Vagina (tissue), 2 donors: Measurements from ENCODE around the gene TRMT112. TPM values are rescaled to one million over a fixed set of nuclear protein-coding genes. Genes with fewer than 3 reads are reported as not detected.

ENCODE experiments used
- DNase-seq, 2 donors: peaks; one replicate each; pipeline ENCODE4 v3.0.0-alpha.2; 2017; ENCODE audit errors: extremely low spot score in 2 of 2
- H3K27ac ChIP-seq: fragments of 200-600 bp; sonication (generic); one replicate; pipeline ENCODE4 v1.5.1; 2019
- H3K27me3 ChIP-seq: fragments of 200-600 bp; sonication (generic); one replicate; pipeline ENCODE4 v1.5.1; 2019
- H3K36me3 ChIP-seq, 2 donors: fragments of 200-600 bp; sonication (generic); one replicate each; pipeline ENCODE4 v1.5.1; 2017 to 2019
- H3K4me1 ChIP-seq: fragments of 200-600 bp; sonication (generic); one replicate; pipeline ENCODE4 v1.5.1; 2019
- H3K4me3 ChIP-seq, 2 donors: fragments of 200-600 bp; sonication (generic); 1 replicate in 1 of 2; 2 replicates in 1 of 2; pipeline ENCODE4 v1.5.1; 2016 to 2019
- H3K9me3 ChIP-seq: fragments of 200-600 bp; sonication (generic); one replicate; pipeline ENCODE4 v1.5.1; 2019
- POLR2A ChIP-seq, 2 donors: fragments of 450-650 bp; IDR thresholded peaks; one replicate each; pipeline ENCODE4 v1.6.1; 2017; ENCODE audit warnings: antibody characterized with exemption in 2 of 2, mild to moderate bottlenecking in 2 of 2, moderate library complexity in 2 of 2
- POLR2AphosphoS5 ChIP-seq, 2 donors: sonication (generic); formaldehyde crosslinking; IDR thresholded peaks; one replicate each; pipeline ENCODE4 v1.9.0; 2017; ENCODE audit warnings: antibody characterized with exemption in 2 of 2, mild to moderate bottlenecking in 2 of 2, low read depth in 1 of 2; ENCODE audit not compliant: insufficient read depth in 1 of 2
- intact Hi-C: fragments of 100-400 bp; cut with DNase I; formaldehyde crosslinking; loops from one replicate; pipeline ENCODE4 v1.15.1; 2023
- total RNA-seq: library from RNA; depleted of rRNA; stranded (reverse); fragments of >200 nt; gene quantifications from one replicate; pipeline ENCODE4 v1.2.3, GENCODE V29; 2016
- TF ChIP-seq, protein P1 (sequence below), 3 experiments: fragments of 450-650 bp in 2 of 3; fragments of 200-600 bp in 1 of 3; sonication (generic) in 1 of 3; IDR thresholded peaks; one replicate each; pipeline ENCODE4 v1.5.1; 2017 to 2019; ENCODE audit warnings: antibody characterized with exemption in 3 of 3, mild to moderate bottlenecking in 2 of 3, moderate library complexity in 2 of 3

TRMT112 gene
- total RNA-seq, 1 donor from 2014 or later: 195 TPM

GRCh38 chr11:64321533-64321932, 4.2 kb upstream of the TRMT112 start:
- peak in 1 of 2 donors; percentile 85 for DNase-seq
- no peak overlapping the region for H3K27ac ChIP-seq
- TF ChIP-seq, protein P1, sequence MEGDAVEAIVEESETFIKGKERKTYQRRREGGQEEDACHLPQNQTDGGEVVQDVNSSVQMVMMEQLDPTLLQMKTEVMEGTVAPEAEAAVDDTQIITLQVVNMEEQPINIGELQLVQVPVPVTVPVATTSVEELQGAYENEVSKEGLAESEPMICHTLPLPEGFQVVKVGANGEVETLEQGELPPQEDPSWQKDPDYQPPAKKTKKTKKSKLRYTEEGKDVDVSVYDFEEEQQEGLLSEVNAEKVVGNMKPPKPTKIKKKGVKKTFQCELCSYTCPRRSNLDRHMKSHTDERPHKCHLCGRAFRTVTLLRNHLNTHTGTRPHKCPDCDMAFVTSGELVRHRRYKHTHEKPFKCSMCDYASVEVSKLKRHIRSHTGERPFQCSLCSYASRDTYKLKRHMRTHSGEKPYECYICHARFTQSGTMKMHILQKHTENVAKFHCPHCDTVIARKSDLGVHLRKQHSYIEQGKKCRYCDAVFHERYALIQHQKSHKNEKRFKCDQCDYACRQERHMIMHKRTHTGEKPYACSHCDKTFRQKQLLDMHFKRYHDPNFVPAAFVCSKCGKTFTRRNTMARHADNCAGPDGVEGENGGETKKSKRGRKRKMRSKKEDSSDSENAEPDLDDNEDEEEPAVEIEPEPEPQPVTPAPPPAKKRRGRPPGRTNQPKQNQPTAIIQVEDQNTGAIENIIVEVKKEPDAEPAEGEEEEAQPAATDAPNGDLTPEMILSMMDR (IDR thresholded peaks at IDR 0.05): no peak
- TF ChIP-seq POLR2AphosphoS5 (IDR thresholded peaks at IDR 0.05; ENCODE audit: insufficient read depth in 1 of 2, low read depth in 1 of 2) (no peak), POLR2A (IDR thresholded peaks at IDR 0.05) (no peak)

DNA sequence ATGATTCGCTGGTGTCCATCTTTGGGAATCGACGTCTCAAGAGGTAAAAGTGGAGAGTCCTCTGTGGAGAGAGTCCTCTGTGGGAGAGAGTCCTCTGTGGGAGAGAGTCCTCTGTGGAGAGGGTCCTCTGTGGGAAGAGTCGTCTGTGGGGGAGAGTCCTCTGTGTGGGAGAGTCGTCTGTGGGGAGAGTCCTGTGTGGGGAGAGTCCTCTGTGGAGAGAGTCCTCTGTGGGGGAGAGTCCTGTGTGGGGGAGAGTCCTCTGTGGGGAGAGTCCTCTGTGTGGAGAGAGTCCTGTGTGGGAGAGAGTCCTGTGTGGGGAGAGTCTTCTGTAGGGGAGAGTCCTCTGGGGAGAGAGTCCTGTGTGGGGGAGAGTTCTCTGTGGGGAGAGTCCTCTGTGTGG, 3.7 kb upstream of the TRMT112 start:
- peaks cover 50% of the 10 kb centered on the region for H3K4me1 ChIP-seq
- peak in 1 of 2 donors; percentile 77 for DNase-seq
- H3K9me3 ChIP-seq: no peaks in the 10 kb centered on the region
- intact Hi-C loops: no loop called here
- no peak for TF ChIP-seq POLR2AphosphoS5 (IDR thresholded peaks at IDR 0.05; ENCODE audit: insufficient read depth in 1 of 2, low read depth in 1 of 2)
- no peak for TF ChIP-seq POLR2A (IDR thresholded peaks at IDR 0.05)
- TF ChIP-seq, protein P1 (IDR thresholded peaks at IDR 0.05): no peak
- no peak overlapping the region for H3K27ac ChIP-seq
- no peak overlapping the region for H3K4me3 ChIP-seq
- no peaks in the 10 kb centered on the region for H3K27me3 ChIP-seq
- peaks cover 0 to 13% of the 10 kb centered on the region in 2 donors for H3K36me3 ChIP-seq

More at GRCh38 chr11:64321533-64321932, 4.2 kb upstream of the TRMT112 start:
- H3K9me3 ChIP-seq: no peaks in the 10 kb centered on the region
- H3K27me3 ChIP-seq: no peaks in the 10 kb centered on the region
- H3K36me3 ChIP-seq: peaks cover 0 to 11% of the 10 kb centered on the region in 2 donors
- peaks cover 45% of the 10 kb centered on the region for H3K4me1 ChIP-seq
- H3K4me3 ChIP-seq: no peak overlapping the region
- intact Hi-C loops: no loop called here

DNA sequence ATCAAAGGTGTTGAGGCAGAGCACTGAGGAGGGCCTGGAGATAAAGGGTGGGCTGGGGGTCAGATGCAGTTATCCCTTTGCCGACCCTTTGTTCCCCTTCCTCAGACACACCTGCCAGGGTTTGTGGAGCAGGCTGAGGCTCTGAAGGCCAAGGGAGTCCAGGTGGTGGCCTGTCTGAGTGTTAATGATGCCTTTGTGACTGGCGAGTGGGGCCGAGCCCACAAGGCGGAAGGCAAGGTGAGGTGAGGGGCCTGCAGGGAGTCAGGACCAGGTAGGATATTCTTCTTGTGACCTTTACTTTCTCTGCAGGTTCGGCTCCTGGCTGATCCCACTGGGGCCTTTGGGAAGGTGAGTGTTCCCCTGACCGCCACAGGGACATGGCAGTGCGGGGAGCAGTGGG, 3.2 kb upstream of the TRMT112 start:
- Histone ChIP-seq H3K9me3 (no peaks in the 10 kb centered on the region), H3K4me1 (peaks cover 51% of the 10 kb centered on the region), H3K36me3 (peaks cover 0 to 17% of the 10 kb centered on the region in 2 donors), H3K4me3 (no peak overlapping the region), H3K27ac (no peak overlapping the region), H3K27me3 (no peaks in the 10 kb centered on the region)
- intact Hi-C loops: no loop called here
- peak in 1 of 2 donors; percentile 80 for DNase-seq
- no peak for TF ChIP-seq POLR2A (IDR thresholded peaks at IDR 0.05)

DNA sequence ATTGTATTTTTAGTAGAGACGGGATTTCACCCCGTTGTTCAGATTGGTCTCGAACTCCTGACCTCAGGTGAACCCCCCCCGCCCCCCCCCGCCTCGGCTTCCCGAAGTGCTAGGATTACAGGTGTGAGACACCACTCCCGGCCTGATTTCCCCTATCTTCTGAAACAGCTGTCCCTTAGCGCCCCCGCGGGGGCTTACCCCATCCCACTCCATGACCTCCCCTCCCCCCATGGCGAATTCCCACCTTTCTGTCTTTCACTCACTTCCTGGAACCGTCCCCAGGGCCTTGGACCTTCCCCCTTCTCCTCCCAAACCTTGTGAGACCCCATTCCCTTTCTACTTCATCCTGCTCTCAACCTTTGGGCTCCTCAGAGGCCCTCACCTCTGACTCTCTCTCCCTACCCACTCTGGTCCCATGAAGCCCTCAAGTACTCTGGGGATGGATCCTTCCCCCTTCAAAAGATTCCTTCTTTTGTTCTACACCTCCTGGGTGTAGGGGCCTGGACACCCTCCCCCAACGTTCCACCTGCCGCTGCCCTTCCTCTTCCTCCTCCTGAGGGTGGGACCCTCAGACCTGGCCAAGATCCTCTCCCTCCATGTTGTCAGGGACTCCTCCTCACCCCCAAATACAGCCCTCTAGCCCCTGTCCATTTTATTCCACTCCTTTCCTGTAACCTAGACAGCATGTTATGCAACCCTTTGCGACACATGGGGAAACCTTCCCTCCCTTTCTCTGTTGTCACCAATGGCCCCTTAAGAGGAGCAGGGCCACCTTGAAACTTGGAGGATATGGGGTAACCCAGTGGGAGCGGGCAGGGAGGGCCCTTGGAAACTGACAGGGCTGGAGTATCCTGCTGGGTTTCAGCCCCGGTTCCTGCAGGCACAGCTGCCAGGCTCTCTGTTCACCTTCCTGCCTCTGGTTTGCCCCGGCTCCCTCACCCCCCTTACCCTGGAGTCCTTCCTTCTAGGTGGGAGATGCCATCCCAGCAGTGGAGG, 1.7 kb upstream of the TRMT112 start:
- peaks cover 0 to 32% of the 10 kb centered on the region in 2 donors for H3K36me3 ChIP-seq
- no peak for DNase-seq
- H3K27ac ChIP-seq: peak overlapping the region; percentile 97
- no peaks in the 10 kb centered on the region for H3K27me3 ChIP-seq
- peaks cover 46% of the 10 kb centered on the region for H3K4me1 ChIP-seq
- H3K9me3 ChIP-seq: no peaks in the 10 kb centered on the region
- TF ChIP-seq POLR2A (IDR thresholded peaks at IDR 0.05) (no peak), POLR2AphosphoS5 (IDR thresholded peaks at IDR 0.05; ENCODE audit: insufficient read depth in 1 of 2, low read depth in 1 of 2) (no peak)
- TF ChIP-seq, protein P1 (IDR thresholded peaks at IDR 0.05): no peak
- peak overlapping the region; percentile 90 to 95 for H3K4me3 ChIP-seq
- intact Hi-C loops: loop anchor here (5.0 kb wide), 1 partner anchor 33 kb away; no protein-coding TSS in a partner anchor

DNA sequence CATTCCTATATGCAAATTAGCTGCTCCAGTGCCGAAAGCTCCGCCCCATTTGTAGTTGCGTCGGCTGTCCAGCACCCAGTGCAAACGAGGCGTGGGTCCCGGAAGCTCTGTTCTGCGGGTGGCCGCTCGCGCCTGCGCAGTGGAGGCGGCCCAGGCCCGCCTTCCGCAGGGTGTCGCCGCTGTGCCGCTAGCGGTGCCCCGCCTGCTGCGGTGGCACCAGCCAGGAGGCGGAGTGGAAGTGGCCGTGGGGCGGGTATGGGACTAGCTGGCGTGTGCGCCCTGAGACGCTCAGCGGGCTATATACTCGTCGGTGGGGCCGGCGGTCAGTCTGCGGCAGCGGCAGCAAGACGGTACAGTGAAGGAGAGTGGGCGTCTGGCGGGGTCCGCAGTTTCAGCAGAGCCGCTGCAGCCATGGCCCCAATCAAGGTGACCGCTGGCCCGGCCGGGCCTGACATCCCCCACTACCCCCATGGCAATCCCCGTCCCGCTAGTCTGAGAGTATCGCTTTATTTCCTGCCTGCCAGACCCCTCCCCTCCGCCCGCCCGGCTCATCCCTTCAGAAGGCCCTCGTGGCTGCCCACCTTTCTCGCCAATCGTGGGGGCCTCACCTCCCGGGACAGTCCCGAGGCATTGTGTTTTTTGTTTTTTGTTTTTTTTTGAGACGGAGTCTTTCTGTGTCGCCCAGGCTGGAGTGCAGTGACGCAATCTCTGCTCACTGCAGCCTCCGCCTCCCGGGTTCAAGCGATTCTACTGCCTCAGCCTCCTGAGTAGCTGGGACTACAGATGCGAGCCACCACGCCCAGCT, 804 bp upstream of the TRMT112 start, which contains the start of gene PRDX5:
TSS of gene PRDX5 (plus strand) at position 161 of the 805 bp plus-strand sequence. CDS start at position 256, 95 bp downstream.
- Histone ChIP-seq H3K27me3 (no peaks in the 10 kb centered on the region), H3K4me1 (peaks cover 52% of the 10 kb centered on the region), H3K27ac (peak within 1 kb of the TSS; percentile 97), H3K4me3 (peak within 1 kb of the TSS; percentile 90 to 95), H3K36me3 (peaks cover 0 to 32% of the 10 kb centered on the region in 2 donors), H3K9me3 (no peaks in the 10 kb centered on the region)
- peak in 1 of 2 donors; percentile 90 for TF ChIP-seq POLR2AphosphoS5 (IDR thresholded peaks at IDR 0.05; ENCODE audit: insufficient read depth in 1 of 2, low read depth in 1 of 2)
- TF ChIP-seq, protein P1 (IDR thresholded peaks at IDR 0.05): no peak
- peak in 1 of 2 donors; percentile 85 for TF ChIP-seq POLR2A (IDR thresholded peaks at IDR 0.05)
- intact Hi-C loops: loop anchor here (2.0 to 5.0 kb wide), 2 partner anchors 34 to 77 kb away; partner anchors contain the start of gene FKBP2
- no peak for DNase-seq
